Spinal cord (tissue), 10 donors: ENCODE measurements around the gene KCNJ1. TPM values are rescaled to one million over a fixed set of nuclear protein-coding genes. Genes with fewer than 3 reads are reported as not detected.
A peak's percentile ranks its signal among the peaks of the same experiment; 100 is the strongest.

Experiments
- DNase-seq, 6 donors: peaks; one replicate each; pipeline versions ENCODE4 v3.0.0 to v3.0.0-alpha.2; 2013 to 2015; ENCODE audit warnings: low spot score in 6 of 6, low read depth in 4 of 6
- H3K27ac ChIP-seq: one replicate; pipeline ENCODE4 v1.5.1; 2013; ENCODE audit warnings: low read depth, low read length, control low read depth
- H3K27me3 ChIP-seq: one replicate; pipeline ENCODE4 v1.6.1; 2013; ENCODE audit warnings: low read length; ENCODE audit not compliant: control insufficient read depth, insufficient read depth
- H3K36me3 ChIP-seq: one replicate; pipeline ENCODE4 v1.6.1; 2013; ENCODE audit warnings: low read length; ENCODE audit not compliant: control insufficient read depth, insufficient read depth
- H3K4me1 ChIP-seq: one replicate; pipeline ENCODE4 v1.6.1; 2013; ENCODE audit warnings: low read length; ENCODE audit not compliant: control insufficient read depth, insufficient read depth
- H3K4me3 ChIP-seq: one replicate; pipeline ENCODE4 v1.5.1; 2013; ENCODE audit warnings: low read depth, low read length, control low read depth
- H3K9me3 ChIP-seq: one replicate; pipeline ENCODE4 v1.6.1; 2013; ENCODE audit warnings: low read length; ENCODE audit not compliant: control insufficient read depth, insufficient read depth
- WGBS: methylation state at CpG from one replicate; pipeline ENCODE4 v1.1.5; 2013; ENCODE audit warnings: missing lambda C conversion rate; ENCODE audit not compliant: insufficient coverage; 5-methylcytosine and 5-hydroxymethylcytosine counted together
- polyA plus RNA-seq, 2 donors: library from polyadenylated mRNA; unstranded; fragments of 120-200 nt; gene quantifications; one replicate each; pipeline ENCODE4 v1.2.1, GENCODE V29; 2013; ENCODE audit not compliant: insufficient read length in 2 of 2
- total RNA-seq, 2 donors: library from RNA; depleted of rRNA in 1 of 2; stranded (reverse); fragments of 120-200 nt in 1 of 2; fragments of >200 nt in 1 of 2; gene quantifications; one replicate each; pipeline versions ENCODE4 v1.2.3 to v1.2.4, GENCODE V29; 2013 to 2014
- donor health status: healthy.

The KCNJ1 gene
- total and polyA plus RNA-seq, 4 donors = 0.06 to 0.50 (median 0.43) TPM; not detected in 1

DNA sequence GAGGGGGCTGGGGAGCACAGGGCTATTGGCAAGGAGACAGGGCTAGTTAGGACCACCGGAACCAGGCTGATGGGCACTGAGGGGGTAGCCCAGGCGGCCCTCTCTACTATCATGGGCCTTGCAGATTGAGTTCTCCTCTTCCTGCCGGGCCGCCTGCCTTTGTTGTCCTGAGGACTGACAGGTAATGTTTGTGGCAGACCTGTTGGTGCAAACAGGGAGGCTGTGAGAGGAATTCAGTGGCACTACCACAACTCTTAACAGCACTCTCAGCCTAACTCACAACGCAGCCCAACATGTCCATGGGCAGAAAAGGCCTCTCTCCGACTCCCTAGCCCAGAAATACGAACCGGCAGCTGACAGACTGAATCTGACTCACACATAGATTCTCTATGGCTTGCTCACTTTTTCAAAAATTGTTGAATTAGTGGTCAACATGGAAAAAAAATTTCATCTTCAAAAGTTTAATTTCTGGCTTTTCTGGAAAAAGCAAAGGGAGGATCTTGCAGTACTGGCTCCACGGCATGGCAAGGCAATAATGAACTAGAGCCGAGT lies 35.5 kb upstream of the KCNJ1 start:
- Histone ChIP-seq H3K4me3 (no peak overlapping the region), H3K9me3 (no peaks in the 10 kb centered on the region), H3K4me1 (peaks cover 35% of the 10 kb centered on the region), H3K27ac (no peak overlapping the region), H3K27me3 (peaks cover 49% of the 10 kb centered on the region), H3K36me3 (no peaks in the 10 kb centered on the region)
- WGBS = 85% methylated on average over 4 of the region's 10 CpGs
- no peak for DNase-seq

DNA sequence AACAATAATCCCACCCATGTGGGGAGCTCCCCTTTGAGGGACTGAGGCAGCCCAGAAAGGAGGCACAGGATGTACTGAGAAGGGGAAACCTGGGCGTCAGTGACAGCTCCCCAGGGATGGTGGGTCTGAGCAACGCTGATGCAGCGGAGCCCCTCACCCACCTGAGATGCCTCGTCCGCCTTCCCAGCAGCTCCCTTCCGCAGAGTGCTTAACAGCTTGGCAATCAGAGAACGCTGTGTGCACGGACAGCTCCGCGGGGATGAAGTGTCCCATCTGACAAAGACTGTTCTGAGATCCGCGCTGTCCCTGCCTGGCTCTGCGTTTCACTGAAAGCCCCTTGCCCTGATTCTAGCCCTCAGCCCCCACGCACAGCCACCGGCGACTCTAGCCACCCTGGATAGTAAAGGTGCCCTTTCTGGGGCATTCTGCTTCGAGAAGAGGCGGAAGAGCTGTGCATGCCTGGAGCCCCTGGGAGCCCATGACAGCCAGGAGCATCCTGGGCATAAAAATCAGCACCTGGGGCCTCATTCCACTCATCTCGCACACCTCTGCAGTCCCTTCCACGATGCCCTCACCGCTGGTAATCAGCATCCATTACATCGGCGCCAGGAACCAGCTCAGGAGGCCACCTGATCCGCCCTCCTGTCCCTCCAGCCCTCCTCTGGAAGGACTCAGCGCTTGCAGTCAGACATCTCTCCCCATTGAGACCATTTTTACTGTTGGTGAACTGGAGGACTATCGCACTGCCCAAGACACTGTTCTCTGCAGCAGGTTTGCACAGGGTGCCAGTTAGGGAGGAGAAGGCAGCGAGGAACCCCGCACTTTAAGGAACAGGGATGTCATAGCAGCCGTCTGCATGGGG lies 34.8 kb upstream of the KCNJ1 start:
- no peaks in the 10 kb centered on the region for H3K36me3 ChIP-seq
- H3K4me3 ChIP-seq = no peak overlapping the region
- H3K4me1 ChIP-seq = peaks cover 35% of the 10 kb centered on the region
- DNase-seq = peak in 2 of 6 donors; percentile 51 to 77
- peaks cover 42% of the 10 kb centered on the region for H3K27me3 ChIP-seq
- H3K9me3 ChIP-seq = no peaks in the 10 kb centered on the region
- H3K27ac ChIP-seq = no peak overlapping the region
- WGBS = 25% methylated on average over 28 of the region's 29 CpGs

GRCh38 chr11:128900468-128900867 lies 33.4 kb upstream of the KCNJ1 start:
- 21% methylated on average over 2 of the region's 4 CpGs for WGBS
- H3K27ac ChIP-seq = no peak overlapping the region
- peaks cover 34% of the 10 kb centered on the region for H3K27me3 ChIP-seq
- H3K4me1 ChIP-seq = peaks cover 31% of the 10 kb centered on the region
- no peak overlapping the region for H3K4me3 ChIP-seq
- peak in 1 of 6 donors; percentile 33 for DNase-seq
- no peaks in the 10 kb centered on the region for H3K36me3 ChIP-seq
- no peaks in the 10 kb centered on the region for H3K9me3 ChIP-seq

- Histone ChIP-seq H3K27me3 (peaks cover 20% of the 10 kb centered on the region), H3K36me3 (no peaks in the 10 kb centered on the region), H3K9me3 (no peaks in the 10 kb centered on the region), H3K4me1 (peaks cover 18% of the 10 kb centered on the region), H3K27ac (no peak overlapping the region), H3K4me3 (no peak overlapping the region)
- no peak for DNase-seq
- WGBS = 88% methylated on average over 10 of the region's 13 CpGs
Measured at GRCh38 chr11:128898580-128899344, 31.7 kb upstream of the KCNJ1 start.

- H3K27ac ChIP-seq = no peak overlapping the region
- no peak for DNase-seq
Measured at GRCh38 chr11:128897826-128898225, 30.7 kb upstream of the KCNJ1 start.

GRCh38 chr11:128896356-128896755 lies 29.3 kb upstream of the KCNJ1 start:
- no CpG with 5 or more reads among the region's 2 CpGs for WGBS
- Histone ChIP-seq H3K9me3 (no peaks in the 10 kb centered on the region), H3K27me3 (peaks cover 2% of the 10 kb centered on the region), H3K4me3 (no peak overlapping the region), H3K27ac (no peak overlapping the region), H3K36me3 (no peaks in the 10 kb centered on the region), H3K4me1 (peaks cover 10% of the 10 kb centered on the region)
- DNase-seq = no peak

More at GRCh38 chr11:128897826-128898225, 30.7 kb upstream of the KCNJ1 start:
- Histone ChIP-seq H3K36me3 (no peaks in the 10 kb centered on the region), H3K9me3 (no peaks in the 10 kb centered on the region), H3K4me1 (peaks cover 15% of the 10 kb centered on the region), H3K27me3 (peaks cover 14% of the 10 kb centered on the region), H3K4me3 (no peak overlapping the region)
- WGBS = no CpG with 5 or more reads among the region's 1 CpG

DNA sequence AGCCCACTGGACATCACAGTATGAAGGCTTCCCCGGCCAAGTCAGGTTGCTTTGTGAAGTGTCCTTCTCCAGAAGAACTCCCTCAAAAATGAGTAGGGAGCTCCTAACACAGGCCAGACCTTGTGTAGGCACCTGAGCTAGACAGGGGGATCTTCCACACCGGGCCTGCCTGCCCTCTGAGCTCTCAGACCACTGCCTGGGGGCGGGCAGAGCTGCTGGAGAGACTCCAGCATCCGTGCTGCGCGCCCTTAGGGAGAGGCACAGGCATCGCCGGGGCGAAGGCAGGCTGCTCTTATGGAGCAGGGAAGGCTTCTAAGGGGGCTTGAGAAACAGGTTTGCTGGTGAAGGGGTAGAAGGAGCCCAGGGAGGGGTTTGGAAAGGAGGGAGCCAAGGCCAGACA lies 28.4 kb upstream of the KCNJ1 start:
- DNase-seq = no peak
- no peaks in the 10 kb centered on the region for H3K36me3 ChIP-seq
- H3K9me3 ChIP-seq = no peaks in the 10 kb centered on the region
- H3K27me3 ChIP-seq = no peaks in the 10 kb centered on the region
- peaks cover 15% of the 10 kb centered on the region for H3K4me1 ChIP-seq
- no peak overlapping the region for H3K4me3 ChIP-seq
- WGBS = 74% methylated on average over 9 of the region's 9 CpGs
- no peak overlapping the region for H3K27ac ChIP-seq

DNA sequence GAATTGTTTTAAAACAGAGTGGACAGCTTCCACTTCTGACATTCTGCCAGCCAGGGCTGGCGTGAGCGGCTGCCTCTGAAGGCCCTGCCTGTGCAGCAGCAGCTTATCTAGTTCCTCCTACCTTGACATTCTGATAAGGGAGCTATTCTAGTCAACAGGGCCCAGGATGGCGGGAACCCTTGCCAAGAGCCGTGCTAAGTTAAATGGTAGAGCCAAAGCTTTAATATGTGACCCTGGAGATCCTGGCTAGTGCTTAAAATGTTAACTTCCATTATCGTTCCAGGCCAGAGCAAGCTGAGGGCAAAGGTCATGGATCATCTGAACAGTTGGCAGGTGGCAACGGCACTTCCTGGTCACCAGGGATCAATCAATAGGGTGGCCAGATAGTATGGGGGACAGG lies 27.6 kb upstream of the KCNJ1 start:
- H3K9me3 ChIP-seq = no peaks in the 10 kb centered on the region
- WGBS = 64% methylated on average over 6 of the region's 6 CpGs
- H3K36me3 ChIP-seq = no peaks in the 10 kb centered on the region
- DNase-seq = no peak
- no peak overlapping the region for H3K27ac ChIP-seq
- peaks cover 20% of the 10 kb centered on the region for H3K4me1 ChIP-seq
- peaks cover 7% of the 10 kb centered on the region for H3K27me3 ChIP-seq
- no peak overlapping the region for H3K4me3 ChIP-seq

DNA sequence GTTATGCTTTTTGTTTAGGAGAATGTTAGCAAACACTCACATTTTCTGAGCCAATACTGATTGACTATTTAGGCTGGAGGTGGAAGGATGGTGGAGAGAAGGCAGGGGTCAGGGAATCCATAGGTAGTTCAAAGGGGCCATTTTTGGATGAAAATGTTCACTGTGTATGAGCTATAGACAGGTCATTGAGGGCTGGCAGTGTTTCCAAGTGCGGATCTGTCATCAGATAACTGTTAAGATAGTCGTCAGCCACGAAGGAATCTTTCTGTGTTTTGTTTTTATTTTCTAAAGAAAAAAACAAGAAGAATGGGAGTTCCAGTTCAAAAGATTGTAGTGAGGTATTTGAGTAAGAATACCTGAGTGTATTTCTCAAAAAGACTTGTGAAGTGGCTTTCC lies 27.2 kb upstream of the KCNJ1 start:
- H3K27me3 ChIP-seq = peaks cover 11% of the 10 kb centered on the region
- no peaks in the 10 kb centered on the region for H3K9me3 ChIP-seq
- H3K27ac ChIP-seq = no peak overlapping the region
- no peak for DNase-seq
- peaks cover 20% of the 10 kb centered on the region for H3K4me1 ChIP-seq
- no peaks in the 10 kb centered on the region for H3K36me3 ChIP-seq
- H3K4me3 ChIP-seq = no peak overlapping the region
- 77% methylated on average over 3 of the region's 3 CpGs for WGBS
